HepG2 (cell line): Measurements from ENCODE around the gene FNDC3B.

Source experiments
- CBX5 ChIP-seq: sonication (generic); formaldehyde crosslinking; IDR thresholded peaks from 2 replicates; pipeline ENCODE4 v1.4.0; 2020; ENCODE audit warnings: missing genetic modification reagents, borderline replicate concordance
- CTCF ChIP-seq: sonication (generic); formaldehyde crosslinking; IDR thresholded peaks from 2 replicates; pipeline ENCODE4 v1.5.0; 2020; ENCODE audit warnings: mild to moderate bottlenecking, missing genetic modification reagents, moderate library complexity
- EZH2 ChIP-seq: conservative IDR thresholded peaks from 2 replicates; pipeline ENCODE4 v1.6.1; 2012; ENCODE audit warnings: mild to moderate bottlenecking, low read depth, low read length, moderate library complexity
- FOSL1 ChIP-seq: sonication (generic); formaldehyde crosslinking; IDR thresholded peaks from 2 replicates; pipeline ENCODE4 v1.9.0; 2021; ENCODE audit warnings: missing genetic modification reagents, borderline replicate concordance
- PHF8 ChIP-seq: sonication (generic); formaldehyde crosslinking; IDR thresholded peaks from 2 replicates; pipeline ENCODE4 v1.5.0; 2020; ENCODE audit warnings: missing genetic modification reagents
- RFX5 ChIP-seq: IDR thresholded peaks from 2 replicates; pipeline ENCODE4 v1.6.1; 2011; ENCODE audit warnings: low read depth, low read length, improper control_type of control experiment
- SNAPC4 ChIP-seq: sonication (generic); formaldehyde crosslinking; IDR thresholded peaks from 2 replicates; pipeline ENCODE4 v1.4.0; 2020; ENCODE audit warnings: mild to moderate bottlenecking, missing genetic modification reagents
- SP1 ChIP-seq, 2 experiments: fragments of 450-650 bp in 1 of 2; sonication (generic) in 1 of 2; formaldehyde crosslinking in 1 of 2; IDR thresholded peaks; 2 replicates each; pipeline versions ENCODE4 v1.4.0 to v1.6.1; 2016 to 2020; ENCODE audit warnings: missing genetic modification reagents in 1 of 2
- ZNF180 ChIP-seq: sonication (generic); formaldehyde crosslinking; IDR thresholded peaks from 2 replicates; pipeline ENCODE4 v1.4.0; 2020; ENCODE audit warnings: low read depth, missing genetic modification reagents, borderline replicate concordance
- ZNF274 ChIP-seq: sonication (generic); formaldehyde crosslinking; IDR thresholded peaks from 2 replicates; pipeline ENCODE4 v1.5.1; 2020; ENCODE audit warnings: mild to moderate bottlenecking, missing genetic modification reagents
- ZNF549 ChIP-seq: sonication (generic); formaldehyde crosslinking; IDR thresholded peaks from 2 replicates; pipeline ENCODE4 v1.5.0; 2020; ENCODE audit warnings: missing genetic modification reagents

- peak; percentile 38; the same call in 1 of the 2 replicates for TF ChIP-seq CBX5 (CRISPR knock-in tag)
- TF ChIP-seq CTCF (CRISPR knock-in tag) = no peak
- no peak for TF ChIP-seq EZH2
- TF ChIP-seq PHF8 (CRISPR knock-in tag) = no peak
- no peak for TF ChIP-seq RFX5
- no peak for TF ChIP-seq SNAPC4 (CRISPR knock-in tag)
- no peak for TF ChIP-seq ZNF274
- no peak for TF ChIP-seq ZNF180 (CRISPR knock-in tag)
- TF ChIP-seq ZNF549 (CRISPR knock-in tag) = no peak
- TF ChIP-seq SP1 (IDR thresholded peaks at IDR 0.05) = no peak
- TF ChIP-seq SP1 (CRISPR knock-in tag; IDR thresholded peaks at IDR 0.05) = no peak
- TF ChIP-seq FOSL1 = peak; percentile 91; the same call in 1 of the 2 replicates
Measured at GRCh38 chr3:172129850-172130716, 90.7 kb downstream of the FNDC3B start.
